GM23338 (cell line): ENCODE results near the gene MAPKAPK2. TPM values are rescaled to one million over a fixed set of nuclear protein-coding genes. Genes with fewer than 3 reads are reported as not detected.

Experiments used
- ATAC-seq: fragments of 200-7000 bp; cut with Tn5 transposase; 3 replicates; pipeline ENCODE4 v1.9.1; 2020
- DNase-seq: peaks from one replicate; pipeline ENCODE4 v3.0.0-alpha.2; 2015; ENCODE audit warnings: low spot score
- H2AFZ ChIP-seq: fragments of 200-600 bp; sonication (generic); 2 replicates; pipeline ENCODE4 v1.8.0; 2016; ENCODE audit warnings: antibody characterized with exemption, mild to moderate bottlenecking, moderate library complexity
- H3F3A ChIP-seq: fragments of 200-600 bp; sonication (generic); replicated peaks from 2 replicates; pipeline ENCODE4 v1.8.0; 2017; ENCODE audit warnings: antibody characterized with exemption, mixed run types, low read depth
- H3K27ac ChIP-seq: fragments of 200-600 bp; sonication (generic); 2 replicates; pipeline ENCODE4 v1.6.1; 2016; ENCODE audit warnings: low read depth
- H3K27me3 ChIP-seq: fragments of 200-600 bp; sonication (generic); 2 replicates; pipeline ENCODE4 v1.8.0; 2016; ENCODE audit warnings: mild to moderate bottlenecking, mixed run types, moderate library complexity; ENCODE audit not compliant: insufficient read depth
- H3K36me3 ChIP-seq: fragments of 200-600 bp; sonication (generic); 2 replicates; pipeline ENCODE4 v1.8.0; 2016; ENCODE audit warnings: mild to moderate bottlenecking; ENCODE audit not compliant: insufficient read depth
- H3K4me1 ChIP-seq: fragments of 200-600 bp; sonication (generic); 2 replicates; pipeline ENCODE4 v1.8.0; 2016; ENCODE audit warnings: mild to moderate bottlenecking, moderate library complexity; ENCODE audit not compliant: insufficient read depth
- H3K4me2 ChIP-seq: fragments of 200-600 bp; sonication (generic); 2 replicates; pipeline ENCODE4 v1.7.1; 2017; ENCODE audit warnings: mixed run types
- H3K4me3 ChIP-seq: fragments of 200-600 bp; sonication (generic); 2 replicates; pipeline ENCODE4 v1.6.1; 2016; ENCODE audit warnings: mixed run types
- H3K79me2 ChIP-seq: fragments of 200-600 bp; sonication (generic); replicated peaks from 2 replicates; pipeline ENCODE4 v1.8.0; 2017; ENCODE audit warnings: mild to moderate bottlenecking; ENCODE audit not compliant: insufficient read depth
- H3K9me2 ChIP-seq: fragments of 200-600 bp; sonication (generic); 2 replicates; pipeline ENCODE4 v1.8.0; 2017; ENCODE audit not compliant: insufficient read depth
- H4K20me1 ChIP-seq: fragments of 200-600 bp; sonication (generic); replicated peaks from 2 replicates; pipeline ENCODE4 v1.8.0; 2017; ENCODE audit warnings: mild to moderate bottlenecking; ENCODE audit not compliant: insufficient read depth
- H3K27ac Mint-ChIP-seq: 2 replicates; pipeline ENCODE4 v1.8.0; 2020; ENCODE audit warnings: inconsistent platforms, mild to moderate bottlenecking, moderate library complexity, mixed read lengths
- H3K27me3 Mint-ChIP-seq: 3 replicates; pipeline ENCODE4 v1.8.0; 2022; ENCODE audit warnings: low read depth, mild to moderate bottlenecking, moderate library complexity, mixed read lengths, inconsistent platforms; ENCODE audit not compliant: insufficient read depth, poor library complexity
- H3K36me3 Mint-ChIP-seq: 3 replicates; pipeline ENCODE4 v1.8.0; 2021; ENCODE audit warnings: low read depth, mild to moderate bottlenecking, inconsistent platforms, moderate library complexity, mixed read lengths
- H3K4me1 Mint-ChIP-seq: 3 replicates; pipeline ENCODE4 v1.8.0; 2020; ENCODE audit warnings: mild to moderate bottlenecking, inconsistent platforms, mixed read lengths
- H3K4me3 Mint-ChIP-seq: 3 replicates; pipeline ENCODE4 v1.8.0; 2021; ENCODE audit warnings: moderate library complexity, mild to moderate bottlenecking, inconsistent platforms, mixed read lengths
- H3K9me3 Mint-ChIP-seq: 3 replicates; pipeline ENCODE4 v1.8.0; 2020; ENCODE audit warnings: moderate library complexity, mild to moderate bottlenecking, inconsistent platforms, mixed read lengths
- CREB1 ChIP-seq: fragments of 250-450 bp; sonication (Bioruptor Pico); IDR thresholded peaks from 2 replicates; pipeline ENCODE4 v1.5.0; 2020; ENCODE audit warnings: low read depth, mild to moderate bottlenecking, moderate library complexity
- EZH2 ChIP-seq: fragments of 200-600 bp; sonication (generic); IDR thresholded peaks from one replicate; pipeline ENCODE4 v1.8.0; 2017; ENCODE audit warnings: antibody characterized with exemption, mild to moderate bottlenecking, low read depth; ENCODE audit not compliant: unreplicated experiment
- EZH2phosphoT487 ChIP-seq: fragments of 200-600 bp; sonication (generic); IDR thresholded peaks from one replicate; pipeline ENCODE4 v1.8.1; 2018; ENCODE audit warnings: antibody characterized with exemption; ENCODE audit not compliant: unreplicated experiment
- JUNB ChIP-seq: IDR thresholded peaks from one replicate; pipeline ENCODE4 v1.6.1; 2016; ENCODE audit warnings: antibody characterized with exemption; ENCODE audit not compliant: unreplicated experiment
- NANOG ChIP-seq: IDR thresholded peaks from 2 replicates; pipeline ENCODE4 v1.6.1; 2016; ENCODE audit warnings: antibody characterized with exemption, borderline replicate concordance
- POLR2AphosphoS5 ChIP-seq: IDR thresholded peaks from 2 replicates; pipeline ENCODE4 v1.6.1; 2016; ENCODE audit warnings: antibody characterized with exemption, low read depth
- STAT1 ChIP-seq: IDR thresholded peaks from one replicate; pipeline ENCODE4 v1.6.1; 2016; ENCODE audit warnings: antibody characterized with exemption; ENCODE audit not compliant: unreplicated experiment
- ZNF114 ChIP-seq: fragments of 250-450 bp; sonication (Bioruptor Pico); IDR thresholded peaks from 2 replicates; pipeline ENCODE4 v1.5.0; 2020; ENCODE audit warnings: mild to moderate bottlenecking, moderate library complexity
- ZNF331 ChIP-seq: fragments of 250-450 bp; sonication (Bioruptor Pico); IDR thresholded peaks from 2 replicates; pipeline ENCODE4 v1.5.0; 2020; ENCODE audit warnings: low read depth, mild to moderate bottlenecking, moderate library complexity
- ZNF462 ChIP-seq: fragments of 250-450 bp; sonication (Bioruptor Pico); IDR thresholded peaks from 2 replicates; pipeline ENCODE4 v1.5.0; 2020; ENCODE audit warnings: mild to moderate bottlenecking, moderate library complexity
- polyA plus RNA-seq: library from polyadenylated mRNA; unstranded; fragments of >200 nt; fragmentation: Nextera tagmentation; extraction: Ambion mirVana; gene quantifications from 2 replicates; pipeline ENCODE4 v1.2.1, GENCODE V29; 2016
- total RNA-seq: library from RNA; depleted of rRNA; stranded (reverse); fragments of >200 nt; shearing (Covaris generic); gene quantifications from 2 replicates; pipeline ENCODE4 v1.2.3, GENCODE V29; 2014
- TF ChIP-seq, protein P1 (sequence below): IDR thresholded peaks from 2 replicates; pipeline ENCODE4 v1.6.1; 2016; ENCODE audit warnings: antibody characterized with exemption
- TF ChIP-seq, protein P2 (sequence below), 2 experiments: fragments of 200-600 bp in 1 of 2; sonication (generic) in 1 of 2; conservative IDR thresholded peaks; 2 replicates each; pipeline versions ENCODE4 v1.5.1 to v1.6.1; 2016 to 2017; ENCODE audit warnings: antibody characterized with exemption in 2 of 2, low read depth in 2 of 2, mild to moderate bottlenecking in 2 of 2, moderate library complexity in 1 of 2
- TF ChIP-seq, protein P3 (sequence below): IDR thresholded peaks from one replicate; pipeline ENCODE4 v1.6.1; 2018; ENCODE audit warnings: antibody characterized with exemption; ENCODE audit not compliant: unreplicated experiment

The MAPKAPK2 gene
- total and polyA plus RNA-seq, 2 experiments from 2014 or later, result 10.1 to 30.4 TPM

DNA sequence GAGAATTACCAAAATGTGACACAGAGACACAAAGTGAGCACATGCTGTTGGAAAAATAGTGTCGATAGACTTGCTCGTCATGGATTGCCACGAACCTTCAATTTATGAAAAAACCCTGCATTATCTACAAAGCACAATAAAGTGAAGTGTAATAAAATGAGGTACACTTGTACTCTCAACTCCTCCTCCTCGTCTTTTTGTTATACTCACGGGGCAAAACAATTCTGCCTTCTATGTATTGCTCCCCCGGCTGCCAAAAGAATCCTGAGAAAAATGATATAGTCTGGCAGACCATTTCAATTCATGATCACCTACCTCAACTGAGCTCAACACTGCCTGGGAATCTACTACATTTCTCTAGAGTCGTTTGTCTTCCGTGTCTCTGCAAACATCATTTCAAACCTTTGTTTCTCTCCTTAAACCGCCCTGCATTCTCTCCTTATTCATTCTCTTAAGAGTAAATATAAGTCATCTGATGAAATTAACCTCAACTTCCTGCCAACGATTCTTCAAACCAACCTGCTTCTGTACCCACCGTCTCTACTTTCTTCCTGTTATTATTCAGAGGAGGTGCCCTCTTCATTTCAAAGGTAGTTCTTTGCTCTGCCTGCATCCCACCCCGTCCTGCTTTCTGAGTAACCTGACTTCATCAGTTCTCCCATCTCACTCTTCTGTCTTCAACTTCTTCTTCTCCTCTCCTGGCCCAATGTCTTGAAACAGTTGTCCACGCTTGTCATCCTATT, 73.0 kb downstream of the MAPKAPK2 start:
- H3K27ac ChIP-seq, result no peak overlapping the region
- H3K4me2 ChIP-seq, result no peak overlapping the region
- no peaks in the 10 kb centered on the region; the same call in 1 of the 2 replicates for H4K20me1 ChIP-seq
- no peak for DNase-seq
- no peaks in the 10 kb centered on the region for H3K36me3 ChIP-seq
- no peak for ATAC-seq
- H3K36me3 Mint-ChIP-seq, result no peaks in the 10 kb centered on the region
- no peaks in the 10 kb centered on the region for H3K79me2 ChIP-seq
- H3K9me2 ChIP-seq, result 0 out of 2 replicates have a peak, but pooled peaks cover 5% of the 10 kb centered on the region
- peaks cover 20% of the 10 kb centered on the region for H3K27me3 ChIP-seq
- H3K4me1 Mint-ChIP-seq, result peaks cover under 1% of the 10 kb centered on the region; the same call in 1 of the 3 replicates
- no peak overlapping the region for H3K4me3 Mint-ChIP-seq
- no peaks in the 10 kb centered on the region for H3K27me3 Mint-ChIP-seq
- H3K9me3 Mint-ChIP-seq, result no peaks in the 10 kb centered on the region
- no peaks in the 10 kb centered on the region for H3K4me1 ChIP-seq
- no peaks in the 10 kb centered on the region for H3F3A ChIP-seq
- H3K27ac Mint-ChIP-seq, result no peak overlapping the region
- H2AFZ ChIP-seq, result no peak overlapping the region
- no peak for TF ChIP-seq EZH2phosphoT487
- no peak for TF ChIP-seq EZH2
- TF ChIP-seq JUNB, result no peak
- no peak for TF ChIP-seq ZNF462 (CRISPR knock-in tag)
- TF ChIP-seq, protein P1, sequence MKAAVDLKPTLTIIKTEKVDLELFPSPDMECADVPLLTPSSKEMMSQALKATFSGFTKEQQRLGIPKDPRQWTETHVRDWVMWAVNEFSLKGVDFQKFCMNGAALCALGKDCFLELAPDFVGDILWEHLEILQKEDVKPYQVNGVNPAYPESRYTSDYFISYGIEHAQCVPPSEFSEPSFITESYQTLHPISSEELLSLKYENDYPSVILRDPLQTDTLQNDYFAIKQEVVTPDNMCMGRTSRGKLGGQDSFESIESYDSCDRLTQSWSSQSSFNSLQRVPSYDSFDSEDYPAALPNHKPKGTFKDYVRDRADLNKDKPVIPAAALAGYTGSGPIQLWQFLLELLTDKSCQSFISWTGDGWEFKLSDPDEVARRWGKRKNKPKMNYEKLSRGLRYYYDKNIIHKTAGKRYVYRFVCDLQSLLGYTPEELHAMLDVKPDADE, result no peak
- TF ChIP-seq CREB1 (CRISPR knock-in tag), result no peak
- TF ChIP-seq, protein P2, sequence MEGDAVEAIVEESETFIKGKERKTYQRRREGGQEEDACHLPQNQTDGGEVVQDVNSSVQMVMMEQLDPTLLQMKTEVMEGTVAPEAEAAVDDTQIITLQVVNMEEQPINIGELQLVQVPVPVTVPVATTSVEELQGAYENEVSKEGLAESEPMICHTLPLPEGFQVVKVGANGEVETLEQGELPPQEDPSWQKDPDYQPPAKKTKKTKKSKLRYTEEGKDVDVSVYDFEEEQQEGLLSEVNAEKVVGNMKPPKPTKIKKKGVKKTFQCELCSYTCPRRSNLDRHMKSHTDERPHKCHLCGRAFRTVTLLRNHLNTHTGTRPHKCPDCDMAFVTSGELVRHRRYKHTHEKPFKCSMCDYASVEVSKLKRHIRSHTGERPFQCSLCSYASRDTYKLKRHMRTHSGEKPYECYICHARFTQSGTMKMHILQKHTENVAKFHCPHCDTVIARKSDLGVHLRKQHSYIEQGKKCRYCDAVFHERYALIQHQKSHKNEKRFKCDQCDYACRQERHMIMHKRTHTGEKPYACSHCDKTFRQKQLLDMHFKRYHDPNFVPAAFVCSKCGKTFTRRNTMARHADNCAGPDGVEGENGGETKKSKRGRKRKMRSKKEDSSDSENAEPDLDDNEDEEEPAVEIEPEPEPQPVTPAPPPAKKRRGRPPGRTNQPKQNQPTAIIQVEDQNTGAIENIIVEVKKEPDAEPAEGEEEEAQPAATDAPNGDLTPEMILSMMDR (conservative IDR thresholded peaks at IDR 0.05; ENCODE audit: low read depth in 2 of 2), result no peak
- TF ChIP-seq ZNF114, result no peak
- TF ChIP-seq NANOG, result no peak
- no peak for TF ChIP-seq ZNF331
- no peak for TF ChIP-seq STAT1
- no peak for TF ChIP-seq POLR2AphosphoS5
- TF ChIP-seq, protein P3, sequence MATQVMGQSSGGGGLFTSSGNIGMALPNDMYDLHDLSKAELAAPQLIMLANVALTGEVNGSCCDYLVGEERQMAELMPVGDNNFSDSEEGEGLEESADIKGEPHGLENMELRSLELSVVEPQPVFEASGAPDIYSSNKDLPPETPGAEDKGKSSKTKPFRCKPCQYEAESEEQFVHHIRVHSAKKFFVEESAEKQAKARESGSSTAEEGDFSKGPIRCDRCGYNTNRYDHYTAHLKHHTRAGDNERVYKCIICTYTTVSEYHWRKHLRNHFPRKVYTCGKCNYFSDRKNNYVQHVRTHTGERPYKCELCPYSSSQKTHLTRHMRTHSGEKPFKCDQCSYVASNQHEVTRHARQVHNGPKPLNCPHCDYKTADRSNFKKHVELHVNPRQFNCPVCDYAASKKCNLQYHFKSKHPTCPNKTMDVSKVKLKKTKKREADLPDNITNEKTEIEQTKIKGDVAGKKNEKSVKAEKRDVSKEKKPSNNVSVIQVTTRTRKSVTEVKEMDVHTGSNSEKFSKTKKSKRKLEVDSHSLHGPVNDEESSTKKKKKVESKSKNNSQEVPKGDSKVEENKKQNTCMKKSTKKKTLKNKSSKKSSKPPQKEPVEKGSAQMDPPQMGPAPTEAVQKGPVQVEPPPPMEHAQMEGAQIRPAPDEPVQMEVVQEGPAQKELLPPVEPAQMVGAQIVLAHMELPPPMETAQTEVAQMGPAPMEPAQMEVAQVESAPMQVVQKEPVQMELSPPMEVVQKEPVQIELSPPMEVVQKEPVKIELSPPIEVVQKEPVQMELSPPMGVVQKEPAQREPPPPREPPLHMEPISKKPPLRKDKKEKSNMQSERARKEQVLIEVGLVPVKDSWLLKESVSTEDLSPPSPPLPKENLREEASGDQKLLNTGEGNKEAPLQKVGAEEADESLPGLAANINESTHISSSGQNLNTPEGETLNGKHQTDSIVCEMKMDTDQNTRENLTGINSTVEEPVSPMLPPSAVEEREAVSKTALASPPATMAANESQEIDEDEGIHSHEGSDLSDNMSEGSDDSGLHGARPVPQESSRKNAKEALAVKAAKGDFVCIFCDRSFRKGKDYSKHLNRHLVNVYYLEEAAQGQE, result no peak
- H3K4me3 ChIP-seq, result no peak overlapping the region
